RWPE2 (cell line): Measurements from ENCODE around the gene VAPA.
"Not testable (repeated sequence)": the region's sequence is repeated elsewhere in the genome, so short reads cannot be mapped to it uniquely, and the experiment has no call there.

Experiments used
- ATAC-seq: fragments of 200-7000 bp; cut with Tn5 transposase; 3 replicates; pipeline ENCODE4 v1.9.1; 2021; ENCODE audit warnings: low read depth
- DNase-seq: peaks from one replicate; pipeline ENCODE4 v3.0.0-alpha.2; 2020; ENCODE audit warnings: low spot score
- H3K27ac ChIP-seq: fragments of 450-650 bp; 2 replicates; pipeline ENCODE4 v1.5.1; 2017; ENCODE audit warnings: mild to moderate bottlenecking; ENCODE audit not compliant: poor library complexity, severe bottlenecking
- H3K27me3 ChIP-seq: fragments of 250-450 bp; sonication (Bioruptor Pico); 2 replicates; pipeline ENCODE4 v1.5.1; 2021; ENCODE audit warnings: mild to moderate bottlenecking, moderate library complexity; ENCODE audit not compliant: insufficient read depth, poor library complexity, severe bottlenecking
- H3K36me3 ChIP-seq: fragments of 250-450 bp; sonication (Bioruptor Pico); 2 replicates; pipeline ENCODE4 v1.5.1; 2020; ENCODE audit warnings: low read depth, mild to moderate bottlenecking, moderate library complexity
- H3K4me1 ChIP-seq: fragments of 250-450 bp; sonication (Bioruptor Pico); 2 replicates; pipeline ENCODE4 v1.5.1; 2021; ENCODE audit warnings: mild to moderate bottlenecking, moderate library complexity; ENCODE audit not compliant: insufficient read depth, poor library complexity, severe bottlenecking
- H3K4me3 ChIP-seq: fragments of 250-450 bp; sonication (Bioruptor Pico); 2 replicates; pipeline ENCODE4 v1.5.1; 2021; ENCODE audit warnings: mild to moderate bottlenecking, moderate library complexity; ENCODE audit not compliant: severe bottlenecking
- H3K9me3 ChIP-seq: fragments of 250-450 bp; sonication (Bioruptor Pico); 2 replicates; pipeline ENCODE4 v1.5.1; 2021; ENCODE audit warnings: mild to moderate bottlenecking, moderate library complexity; ENCODE audit not compliant: severe bottlenecking
- CTCF ChIP-seq: fragments of 450-650 bp; IDR thresholded peaks from one replicate; pipeline ENCODE4 v1.5.1; 2017; ENCODE audit warnings: mild to moderate bottlenecking, moderate library complexity; ENCODE audit not compliant: poor library complexity, severe bottlenecking

Gene VAPA

DNA sequence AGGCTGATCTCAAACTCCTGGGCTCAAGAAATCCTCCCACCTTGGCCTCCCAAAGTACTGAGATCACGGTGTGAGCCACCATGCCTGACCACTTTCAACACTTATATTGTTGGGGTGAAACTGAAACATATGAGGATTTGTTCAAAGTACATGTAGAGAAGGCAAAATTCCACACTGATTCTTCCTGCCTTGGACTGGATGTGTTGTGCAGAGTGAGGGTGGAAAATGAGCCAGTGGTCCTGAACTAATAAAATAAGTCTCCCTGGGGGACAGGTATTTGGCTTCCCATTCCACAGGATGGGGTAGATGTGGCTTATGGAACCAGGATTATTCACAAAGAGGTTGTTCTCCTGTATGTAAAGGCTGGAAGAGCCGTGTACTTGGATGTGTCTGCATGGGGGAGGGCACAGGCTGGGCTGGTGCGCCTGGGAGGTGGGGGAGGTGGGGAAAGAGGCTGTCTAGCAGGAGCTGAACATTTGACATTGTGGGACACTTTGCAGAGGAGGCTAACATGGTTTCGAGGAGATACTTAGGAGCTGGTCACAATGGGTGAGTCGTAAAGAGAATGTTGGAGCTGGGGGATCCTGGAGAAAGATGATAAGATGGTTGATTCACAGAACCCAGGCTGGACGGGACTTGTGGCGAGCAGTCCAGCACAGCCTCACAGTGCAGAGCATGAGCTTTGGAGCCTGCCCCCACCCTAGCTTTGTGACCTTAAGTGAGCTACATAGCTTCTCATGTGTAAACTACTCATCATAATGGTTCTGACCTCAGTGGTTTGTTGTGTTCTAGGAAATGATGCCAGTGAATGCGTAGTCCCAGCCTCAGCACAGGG, 28.4 kb upstream of the VAPA start, which contains the start of gene TXNDC2:
Gene TXNDC2 (plus strand): TSS at position 804 of the 835 bp plus-strand sequence. CDS start 708 bp downstream, outside the sequence.
- Histone ChIP-seq H3K27ac (no peak within 1 kb of the TSS), H3K36me3 (no peaks in the 10 kb centered on the region), H3K9me3 (no peaks in the 10 kb centered on the region), H3K4me1 (no peaks in the 10 kb centered on the region), H3K4me3 (no peak within 1 kb of the TSS), H3K27me3 (no peaks in the 10 kb centered on the region)
- DNase-seq (no peak), ATAC-seq (no peak)
- TF ChIP-seq CTCF: no peak

GRCh38 chr18:9886005-9886348, 27.8 kb upstream of the VAPA start:
- Histone ChIP-seq H3K4me3 (no peak overlapping the region), H3K27me3 (no peaks in the 10 kb centered on the region), H3K27ac (no peak overlapping the region), H3K36me3 (no peaks in the 10 kb centered on the region), H3K9me3 (no peaks in the 10 kb centered on the region), H3K4me1 (no peaks in the 10 kb centered on the region)
- DNase-seq: no peak
- no peak for TF ChIP-seq CTCF
- ATAC-seq: no peak

- Histone ChIP-seq H3K4me1 (no peaks in the 10 kb centered on the region), H3K9me3 (no peaks in the 10 kb centered on the region), H3K27me3 (no peaks in the 10 kb centered on the region), H3K36me3 (no peaks in the 10 kb centered on the region), H3K4me3 (no peak overlapping the region), H3K27ac (no peak overlapping the region)
- DNase-seq (no peak), ATAC-seq (no peak)
- no peak for TF ChIP-seq CTCF
Measured at GRCh38 chr18:9887992-9888391, 25.8 kb upstream of the VAPA start.

GRCh38 chr18:9890196-9890595, 23.6 kb upstream of the VAPA start:
- DNase-seq (no peak), ATAC-seq (no peak)
- H3K27me3 ChIP-seq: no peaks in the 10 kb centered on the region
- H3K4me1 ChIP-seq: peaks cover 7% of the 10 kb centered on the region
- H3K36me3 ChIP-seq: no peaks in the 10 kb centered on the region
- no peak for TF ChIP-seq CTCF
- H3K9me3 ChIP-seq: no peaks in the 10 kb centered on the region
- no peak overlapping the region for H3K4me3 ChIP-seq
- no peak overlapping the region for H3K27ac ChIP-seq

- no peaks in the 10 kb centered on the region for H3K9me3 ChIP-seq
- peaks cover 15% of the 10 kb centered on the region for H3K4me1 ChIP-seq
- H3K27ac ChIP-seq: no peak overlapping the region
- no peak for TF ChIP-seq CTCF
- no peaks in the 10 kb centered on the region for H3K36me3 ChIP-seq
- no peak overlapping the region for H3K4me3 ChIP-seq
- no peaks in the 10 kb centered on the region for H3K27me3 ChIP-seq
- ATAC-seq (no peak), DNase-seq (no peak)
Measured at GRCh38 chr18:9890957-9891356, 22.9 kb upstream of the VAPA start.

- H3K27ac ChIP-seq, DNase-seq, H3K27me3 ChIP-seq, H3K9me3 ChIP-seq, H3K36me3 ChIP-seq, ATAC-seq, H3K4me3 ChIP-seq: not testable (repeated sequence)
- H3K4me1 ChIP-seq: peaks cover 15% of the 10 kb centered on the region
Measured at GRCh38 chr18:9891515-9891914, 22.3 kb upstream of the VAPA start.
